ENCODE results near the gene GINS2.

GRCh38 chr16:85632709-85633437, 55.9 kb downstream of the GINS2 start:
- no peak for TF ChIP-seq CTCF (conservative IDR thresholded peaks at IDR 0.05; ENCODE audit: low read length)
- no peak for TF ChIP-seq EZH2phosphoT487 (IDR thresholded peaks at IDR 0.05; ENCODE audit: borderline replicate concordance)
